IMR-90 (cell line): ENCODE data around the gene KAT14. TPM values are rescaled to one million over a fixed set of nuclear protein-coding genes. Genes with fewer than 3 reads are reported as not detected.

Experiments used
- ATAC-seq: fragments of 200-7000 bp; cut with Tn5 transposase; 2 replicates; pipeline ENCODE4 v1.9.1; 2020; ENCODE audit warnings: low read depth, mild to moderate bottlenecking, moderate library complexity
- BruUV-seq: library from RNA; stranded (reverse); fragments of 400-500 nt; replicated peaks from 2 replicates; lab custom pipeline; 2021; lab: Mats Ljungman, UMichigan
- CTCF ChIA-PET: fragments of 300-600 bp; formaldehyde crosslinking; extraction: SDS; loops from one replicate; lab custom pipeline; 2021; ENCODE audit warnings: antibody characterized with exemption; lab: Yijun Ruan, JAX
- POLR2A ChIA-PET: fragments of 300-600 bp; sonication (Branson Sonifier 250); formaldehyde crosslinking; loops from one replicate; lab custom pipeline; 2022; ENCODE audit warnings: antibody characterized with exemption; ENCODE audit not compliant: unreplicated experiment; lab: Charles Lee
- DNase-seq: peaks from one replicate; pipeline ENCODE4 v3.0.0; 2013
- H2AFZ ChIP-seq: replicated peaks from 2 replicates; pipeline ENCODE3; 2013; ENCODE audit warnings: low read length, mild to moderate bottlenecking; ENCODE audit not compliant: poor library complexity
- H2AK5ac ChIP-seq: 2 replicates; pipeline ENCODE4 v1.6.1; 2013; ENCODE audit warnings: low read depth, low read length, inconsistent platforms
- H2AK9ac ChIP-seq: replicated peaks from 2 replicates; pipeline ENCODE3; 2013; ENCODE audit warnings: mild to moderate bottlenecking, low read depth, low read length, moderate library complexity; ENCODE audit not compliant: poor library complexity
- H2BK120ac ChIP-seq: 2 replicates; pipeline ENCODE4 v1.6.1; 2013; ENCODE audit warnings: low read depth, low read length, inconsistent platforms
- H2BK15ac ChIP-seq: 3 replicates; pipeline ENCODE4 v1.6.1; 2013; ENCODE audit warnings: low read depth, low read length, inconsistent platforms
- H2BK20ac ChIP-seq: 2 replicates; pipeline ENCODE4 v1.6.1; 2013; ENCODE audit warnings: low read depth, mild to moderate bottlenecking, inconsistent platforms, low read length, moderate library complexity
- H2BK5ac ChIP-seq: 2 replicates; pipeline ENCODE4 v1.6.1; 2013; ENCODE audit warnings: mild to moderate bottlenecking, low read depth, low read length, inconsistent platforms; ENCODE audit not compliant: poor library complexity, severe bottlenecking
- H3K14ac ChIP-seq: replicated peaks from 2 replicates; pipeline ENCODE4 v1.6.1; 2013; ENCODE audit warnings: low read depth, low read length, inconsistent platforms
- H3K18ac ChIP-seq: 2 replicates; pipeline ENCODE4 v1.6.1; 2013; ENCODE audit warnings: low read depth, low read length, control low read depth
- H3K23ac ChIP-seq: 2 replicates; pipeline ENCODE4 v1.6.1; 2013; ENCODE audit warnings: low read depth, low read length, inconsistent platforms
- H3K27ac ChIP-seq: 2 replicates; pipeline ENCODE4 v1.5.1; 2013; ENCODE audit warnings: mild to moderate bottlenecking, control low read depth, low read length; ENCODE audit not compliant: insufficient read depth
- H3K27me3 ChIP-seq: 2 replicates; pipeline ENCODE4 v1.6.1; 2013; ENCODE audit warnings: low read length; ENCODE audit not compliant: control insufficient read depth, insufficient read depth
- H3K36me3 ChIP-seq: 2 replicates; pipeline ENCODE4 v1.6.1; 2013; ENCODE audit warnings: low read length, mixed read lengths; ENCODE audit not compliant: control insufficient read depth, insufficient read depth
- H3K4ac ChIP-seq: 2 replicates; pipeline ENCODE4 v1.6.1; 2013; ENCODE audit warnings: low read depth, low read length, inconsistent platforms
- H3K4me1 ChIP-seq: 2 replicates; pipeline ENCODE4 v1.6.1; 2013; ENCODE audit warnings: low read length, mixed read lengths; ENCODE audit not compliant: control insufficient read depth, insufficient read depth
- H3K4me2 ChIP-seq: 2 replicates; pipeline ENCODE4 v1.6.1; 2013; ENCODE audit warnings: low read depth, mild to moderate bottlenecking, control low read depth, low read length, moderate library complexity
- H3K4me3 ChIP-seq: 2 replicates; pipeline ENCODE4 v1.5.1; 2013; ENCODE audit warnings: low read depth, mild to moderate bottlenecking, control low read depth, low read length, moderate library complexity; ENCODE audit not compliant: insufficient read depth
- H3K56ac ChIP-seq: 2 replicates; pipeline ENCODE4 v1.6.1; 2013; ENCODE audit warnings: low read length, inconsistent platforms; ENCODE audit not compliant: insufficient read depth; ENCODE audit errors: extremely low read depth
- H3K79me1 ChIP-seq, 2 experiments: 2 replicates each; pipeline ENCODE4 v1.6.1; 2013; ENCODE audit warnings: low read length in 2 of 2, inconsistent platforms in 1 of 2, low read depth in 1 of 2
- H3K9ac ChIP-seq: 2 replicates; pipeline ENCODE4 v1.6.1; 2013; ENCODE audit warnings: low read depth, low read length, control low read depth
- H3K9me1 ChIP-seq: 2 replicates; pipeline ENCODE4 v1.6.1; 2013; ENCODE audit warnings: low read length, inconsistent platforms; ENCODE audit not compliant: insufficient read depth
- H3K9me3 ChIP-seq: 2 replicates; pipeline ENCODE4 v1.6.1; 2013; ENCODE audit warnings: low read length; ENCODE audit not compliant: control insufficient read depth, insufficient read depth
- H4K20me1 ChIP-seq: 2 replicates; pipeline ENCODE4 v1.6.1; 2013; ENCODE audit warnings: low read length, inconsistent platforms; ENCODE audit not compliant: insufficient read depth
- H4K5ac ChIP-seq: 2 replicates; pipeline ENCODE4 v1.6.1; 2013; ENCODE audit warnings: mild to moderate bottlenecking, low read depth, low read length, control low read depth
- H4K8ac ChIP-seq, 2 experiments: 2 replicates each; pipeline ENCODE4 v1.6.1; 2013; ENCODE audit warnings: low read depth in 2 of 2, low read length in 2 of 2, control low read depth in 1 of 2, inconsistent platforms in 1 of 2
- H4K91ac ChIP-seq: 2 replicates; pipeline ENCODE4 v1.6.1; 2013; ENCODE audit warnings: low read depth, low read length, inconsistent platforms; ENCODE audit not compliant: insufficient read depth
- BHLHE40 ChIP-seq: fragments of 150-350 bp; IDR thresholded peaks from 2 replicates; pipeline ENCODE4 v1.6.1; 2016; ENCODE audit warnings: mild to moderate bottlenecking, low read depth, low read length
- CHD1 ChIP-seq: IDR thresholded peaks from 2 replicates; pipeline ENCODE4 v1.6.1; 2012; ENCODE audit warnings: low read depth, low read length, improper control_type of control experiment
- MAFK ChIP-seq: IDR thresholded peaks from 2 replicates; pipeline ENCODE4 v1.6.1; 2012; ENCODE audit warnings: low read depth, low read length, improper control_type of control experiment
- RFX5 ChIP-seq: IDR thresholded peaks from 2 replicates; pipeline ENCODE4 v1.8.0; 2012; ENCODE audit warnings: low read depth, mild to moderate bottlenecking, low read length, moderate library complexity
- WGBS, 2 experiments: methylation state at CpG; one replicate each; pipeline versions ENCODE4 v1.1.5 to v1.1.7; 2013; ENCODE audit warnings: missing lambda C conversion rate in 2 of 2; ENCODE audit not compliant: insufficient read length in 1 of 2; ENCODE audit errors: extremely low coverage in 2 of 2; 5-methylcytosine and 5-hydroxymethylcytosine counted together
- dilution Hi-C: fragments of 300-500 bp; cut with HindIII; formaldehyde crosslinking; loops from one replicate; pipeline ENCODE4 v1.14.3; 2018; ENCODE audit warnings: low sequenced_read_pairs; ENCODE audit not compliant: unreplicated experiment
- in situ Hi-C: fragments of 300-500 bp; cut with MboI; formaldehyde crosslinking; loops from 3 replicates; pipeline ENCODE4 v1.14.3; 2019; ENCODE audit warnings: low sequenced_read_pairs, inconsistent platforms, mixed read lengths
- intact Hi-C: fragments of 100-400 bp; cut with micrococcal nuclease; formaldehyde crosslinking; loops from 2 replicates; pipeline ENCODE4 v1.10.0; 2022
- polyA plus RNA-seq, 3 experiments: library from polyadenylated mRNA; depleted of rRNA; stranded (reverse); fragments of >200 nt; gene quantifications; 2 replicates each; pipeline ENCODE4 v1.2.3, GENCODE V29; 2012; ENCODE audit warnings: low replicate concordance in 1 of 3
- total RNA-seq: library from RNA; depleted of rRNA; stranded (reverse); fragments of >200 nt; gene quantifications from 2 replicates; pipeline ENCODE4 v1.2.3, GENCODE V29; 2012
- TF ChIP-seq, protein P1 (sequence below): fragments of 150-350 bp; IDR thresholded peaks from 2 replicates; pipeline ENCODE4 v1.6.1; 2016; ENCODE audit warnings: low read depth, mild to moderate bottlenecking, low read length, moderate library complexity, borderline replicate concordance

Gene KAT14
- total and polyA plus RNA-seq, 2 of the 4 experiments (the other 2 are of a cell fraction) = 6.7 to 12.4 TPM

DNA sequence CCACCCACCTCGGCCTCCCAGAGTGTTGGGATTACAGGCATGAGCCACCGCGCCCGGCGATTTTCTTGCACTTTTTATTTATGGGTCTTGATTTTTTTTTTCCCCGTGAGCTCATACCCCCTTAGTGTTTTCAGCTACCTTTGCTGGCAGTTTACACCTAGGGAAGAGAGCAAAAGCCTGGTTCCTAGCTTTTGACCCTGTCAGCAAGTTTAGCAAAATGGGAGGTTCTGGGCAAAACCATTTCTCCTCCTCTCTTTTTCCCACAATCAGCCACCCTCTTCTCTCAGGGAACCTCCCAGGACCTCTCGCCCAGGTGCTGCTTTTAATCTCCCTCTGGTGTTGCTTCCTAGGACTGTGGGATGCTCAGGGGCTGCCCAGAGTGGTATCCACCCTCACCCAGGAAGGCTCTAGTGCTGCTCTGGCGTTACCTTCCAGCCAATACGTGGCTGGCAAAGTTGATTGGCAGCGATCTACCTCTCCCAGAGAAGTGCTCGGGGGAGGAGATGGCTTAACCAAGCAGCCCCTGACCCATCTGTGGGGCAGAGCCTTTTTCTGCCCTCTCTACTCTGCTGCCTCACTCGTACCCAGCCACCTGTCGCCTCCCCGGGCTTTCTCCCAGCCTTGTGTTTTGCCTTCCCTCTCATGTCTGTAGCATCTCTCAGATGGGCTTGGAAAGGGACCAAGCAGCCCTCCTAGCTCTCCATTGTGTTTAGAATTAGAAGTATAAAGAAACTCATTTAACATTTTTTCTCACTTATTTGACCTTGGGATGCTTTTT, 37.4 kb downstream of the KAT14 start:
- Histone ChIP-seq H3K9me1 (no peaks in the 10 kb centered on the region), H3K56ac (no peak overlapping the region), H2AK5ac (no peak overlapping the region), H2BK15ac (no peak overlapping the region), H4K91ac (no peak overlapping the region), H3K14ac (no peak overlapping the region), H3K27me3 (no peaks in the 10 kb centered on the region), H2BK20ac (no peak overlapping the region), H2BK5ac (no peak overlapping the region), H3K4me1 (no peaks in the 10 kb centered on the region), H3K4me3 (no peak overlapping the region), H3K27ac (no peak overlapping the region), H3K4me2 (no peak overlapping the region), H3K4ac (no peak overlapping the region), H3K36me3 (peaks cover 4% of the 10 kb centered on the region), H3K18ac (no peak overlapping the region), H4K8ac (no peak overlapping the region), H4K5ac (no peak overlapping the region), H3K79me1 (no peaks in the 10 kb centered on the region; a peak in 1 of 4 replicates), H2BK120ac (no peak overlapping the region), H3K9ac (no peak overlapping the region), H4K20me1 (no peaks in the 10 kb centered on the region), H2AK9ac (no peak overlapping the region), H3K9me3 (no peaks in the 10 kb centered on the region; the same call in 1 of the 2 replicates), H2AFZ (no peak overlapping the region), H3K23ac (no peak overlapping the region)
- ChIA-PET CTCF (no interaction called here), POLR2A (interaction anchor here (0.7 kb wide), 1 partner anchor 18 kb away, joined by 3 read pairs; no protein-coding TSS in a partner anchor)
- TF ChIP-seq RFX5 = no peak
- no peak for TF ChIP-seq BHLHE40
- TF ChIP-seq CHD1 = no peak
- TF ChIP-seq, protein P1, sequence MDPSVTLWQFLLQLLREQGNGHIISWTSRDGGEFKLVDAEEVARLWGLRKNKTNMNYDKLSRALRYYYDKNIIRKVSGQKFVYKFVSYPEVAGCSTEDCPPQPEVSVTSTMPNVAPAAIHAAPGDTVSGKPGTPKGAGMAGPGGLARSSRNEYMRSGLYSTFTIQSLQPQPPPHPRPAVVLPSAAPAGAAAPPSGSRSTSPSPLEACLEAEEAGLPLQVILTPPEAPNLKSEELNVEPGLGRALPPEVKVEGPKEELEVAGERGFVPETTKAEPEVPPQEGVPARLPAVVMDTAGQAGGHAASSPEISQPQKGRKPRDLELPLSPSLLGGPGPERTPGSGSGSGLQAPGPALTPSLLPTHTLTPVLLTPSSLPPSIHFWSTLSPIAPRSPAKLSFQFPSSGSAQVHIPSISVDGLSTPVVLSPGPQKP = no peak
- TF ChIP-seq MAFK = 0 out of 2 replicates have a peak, but pooled peaks have one; percentile 2
- no peak for ATAC-seq
- in situ Hi-C loops (no loop called here), intact Hi-C loops (no loop called here), dilution Hi-C loops (no loop called here)
- BruUV-seq = no TSS peak
- no peak for DNase-seq
- no CpG with 5 or more reads among the region's 14 CpGs for WGBS, 2 experiments
